HG02642 (cell line): ENCODE measurements around the gene AFAP1.

Source experiments
- ATAC-seq: cut with Tn5 transposase; IDR thresholded peaks from one replicate; pipeline ENCODE4 v1.9.1; 2021; ENCODE audit warnings: mild to moderate bottlenecking; ENCODE audit not compliant: unreplicated experiment, poor library complexity

The AFAP1 gene

DNA sequence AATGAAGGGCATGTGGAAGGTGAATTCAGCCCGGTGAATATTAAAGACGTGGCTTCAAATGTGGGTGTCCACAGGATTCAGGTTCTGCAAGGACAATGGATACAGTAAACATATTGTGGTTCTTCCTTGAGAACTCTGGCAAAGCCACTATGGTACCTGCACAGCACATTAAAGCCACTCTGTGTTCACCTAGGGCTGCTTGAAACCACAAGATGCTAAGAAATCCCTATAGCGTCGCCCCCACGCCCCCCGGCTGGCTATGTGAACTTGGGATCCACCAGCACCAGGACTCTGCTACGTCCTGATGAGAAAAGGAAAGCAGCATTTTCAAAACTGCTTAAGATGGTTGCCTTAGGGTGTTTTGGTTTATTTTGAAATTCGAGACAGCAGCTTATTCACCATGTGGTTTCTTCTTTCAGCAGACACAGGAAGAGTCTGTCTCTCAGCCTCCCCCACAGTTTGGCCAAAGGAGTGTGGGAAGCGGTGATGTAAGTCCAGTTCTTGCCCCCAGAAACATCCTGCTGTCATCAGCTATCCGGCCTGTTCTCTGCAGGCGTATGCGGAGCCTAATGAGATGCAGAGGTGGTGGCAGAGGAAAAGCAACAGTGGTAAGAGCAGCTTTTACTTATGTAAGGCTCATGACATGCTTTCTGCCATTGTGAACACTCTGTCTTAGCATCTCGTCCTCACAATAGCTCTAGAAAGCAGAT, 111.5 kb downstream of the AFAP1 start:
- ATAC-seq, result no peak

- no peak for ATAC-seq
These were observed 112.1 kb downstream of the AFAP1 start for GRCh38 chr4:7827566-7827965.

DNA sequence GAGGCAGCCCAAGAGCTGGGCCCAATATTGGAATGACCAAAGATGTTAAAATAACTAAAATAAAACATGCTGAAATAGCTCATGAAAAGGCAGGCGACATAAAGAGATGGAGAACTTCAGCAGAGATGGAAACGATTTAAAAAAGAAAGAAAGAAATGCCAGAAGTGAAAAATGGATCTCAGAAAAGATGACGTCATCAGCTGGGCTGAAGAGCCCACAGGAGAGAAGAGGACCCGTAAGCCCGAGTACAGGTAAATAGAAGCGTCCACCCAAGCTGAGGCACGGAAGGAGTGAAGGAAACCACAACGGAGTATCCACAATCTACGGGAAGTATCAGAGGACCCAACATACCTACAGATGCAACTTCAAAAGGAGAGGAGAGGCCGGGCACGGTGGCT, 112.8 kb downstream of the AFAP1 start:
- no peak for ATAC-seq

DNA sequence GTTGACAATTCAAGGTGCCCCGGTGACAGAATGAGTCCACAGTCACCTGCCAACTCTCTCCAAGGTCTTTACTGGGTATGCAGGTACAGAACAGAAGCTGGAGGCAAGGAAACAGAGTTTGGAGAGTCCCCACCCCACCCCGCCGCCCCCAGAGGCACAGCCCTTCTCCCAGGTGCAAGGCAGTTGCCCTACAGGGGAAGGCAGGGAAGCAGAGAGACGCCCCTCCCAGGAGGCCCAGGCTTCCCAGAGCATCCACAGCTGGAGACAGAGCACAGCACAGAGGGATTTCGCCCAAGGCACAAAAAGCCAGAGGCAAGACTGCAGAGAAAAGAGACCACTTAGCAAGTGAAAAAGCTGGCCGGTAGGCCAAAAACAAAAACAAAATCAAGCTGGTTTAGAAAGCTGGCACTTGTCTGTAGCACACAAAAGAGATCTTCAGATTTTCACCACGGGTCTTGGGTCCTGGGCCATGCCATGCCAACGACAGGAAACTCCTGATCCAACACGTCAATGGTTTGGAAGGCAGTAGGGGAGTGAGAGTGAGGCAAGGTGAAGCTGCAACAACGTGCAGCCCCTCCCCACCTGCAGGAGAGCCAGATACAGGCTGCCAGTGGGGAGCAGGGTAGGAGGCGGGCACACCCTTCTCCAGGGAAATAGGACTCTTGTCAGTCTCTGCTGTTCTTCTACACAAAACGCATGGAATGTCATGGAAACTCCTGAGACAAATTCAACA, 113.3 kb downstream of the AFAP1 start:
- ATAC-seq, result no peak

DNA sequence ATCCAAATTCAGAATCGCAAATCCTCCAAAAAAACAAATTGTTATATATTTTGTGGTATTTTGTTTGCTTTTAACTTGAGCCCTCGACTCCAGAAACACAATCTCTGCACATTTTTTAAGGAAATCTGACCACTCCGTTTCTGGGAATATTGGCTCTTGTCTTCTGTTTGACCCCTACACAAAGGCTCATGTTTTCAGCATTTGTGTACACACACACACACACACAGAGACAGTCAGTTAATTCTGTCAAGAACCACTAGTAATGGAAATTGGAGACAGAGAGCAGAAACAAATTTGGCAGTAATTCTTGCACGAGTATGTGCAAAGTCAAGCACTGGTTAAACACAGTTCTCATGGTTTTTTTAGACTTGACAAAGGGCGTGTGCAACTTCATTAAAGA, 115.4 kb downstream of the AFAP1 start:
- ATAC-seq, result no peak

DNA sequence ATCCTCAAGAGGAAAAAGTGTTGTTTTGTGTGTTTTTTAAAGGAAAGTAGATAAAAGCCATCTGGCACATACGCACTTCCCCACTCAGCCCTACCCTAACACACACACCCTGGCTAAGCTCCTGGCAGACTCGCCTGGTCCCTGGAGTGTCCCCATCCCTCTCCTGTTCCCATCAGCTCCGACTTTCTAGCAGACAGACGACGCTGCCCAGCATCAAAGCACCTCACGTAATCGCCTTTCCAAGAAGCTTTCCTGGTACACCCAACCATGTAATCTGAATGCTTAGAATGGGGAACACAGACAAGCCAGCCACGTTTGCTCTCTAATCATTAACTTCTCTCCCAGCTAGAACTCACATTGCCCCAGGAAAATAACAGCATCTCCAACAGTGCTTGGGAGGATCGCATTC, 116.2 kb downstream of the AFAP1 start:
- ATAC-seq, result no peak

DNA sequence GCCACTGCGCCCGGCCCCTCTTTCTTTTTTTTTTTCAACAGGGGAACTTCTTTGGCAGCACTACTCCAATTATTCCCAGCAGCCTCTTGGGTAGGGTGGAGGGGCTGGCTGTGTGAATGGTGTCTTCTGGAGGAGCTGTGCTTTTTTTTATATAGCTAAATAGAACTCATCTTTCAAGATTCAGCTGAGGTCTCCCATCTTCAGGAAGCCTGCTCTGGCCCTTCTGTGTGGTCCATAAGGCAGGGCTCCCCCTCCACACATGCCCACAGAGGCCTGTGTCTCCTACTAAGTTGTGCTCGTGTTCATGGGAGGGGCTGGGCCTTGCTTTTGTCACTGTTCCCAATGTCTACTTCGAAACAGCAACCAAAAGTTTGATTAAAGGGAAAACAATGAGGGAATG, 116.8 kb downstream of the AFAP1 start:
- ATAC-seq, result no peak

- no peak for ATAC-seq
These were observed 117.5 kb downstream of the AFAP1 start for GRCh38 chr4:7822137-7822505.

DNA sequence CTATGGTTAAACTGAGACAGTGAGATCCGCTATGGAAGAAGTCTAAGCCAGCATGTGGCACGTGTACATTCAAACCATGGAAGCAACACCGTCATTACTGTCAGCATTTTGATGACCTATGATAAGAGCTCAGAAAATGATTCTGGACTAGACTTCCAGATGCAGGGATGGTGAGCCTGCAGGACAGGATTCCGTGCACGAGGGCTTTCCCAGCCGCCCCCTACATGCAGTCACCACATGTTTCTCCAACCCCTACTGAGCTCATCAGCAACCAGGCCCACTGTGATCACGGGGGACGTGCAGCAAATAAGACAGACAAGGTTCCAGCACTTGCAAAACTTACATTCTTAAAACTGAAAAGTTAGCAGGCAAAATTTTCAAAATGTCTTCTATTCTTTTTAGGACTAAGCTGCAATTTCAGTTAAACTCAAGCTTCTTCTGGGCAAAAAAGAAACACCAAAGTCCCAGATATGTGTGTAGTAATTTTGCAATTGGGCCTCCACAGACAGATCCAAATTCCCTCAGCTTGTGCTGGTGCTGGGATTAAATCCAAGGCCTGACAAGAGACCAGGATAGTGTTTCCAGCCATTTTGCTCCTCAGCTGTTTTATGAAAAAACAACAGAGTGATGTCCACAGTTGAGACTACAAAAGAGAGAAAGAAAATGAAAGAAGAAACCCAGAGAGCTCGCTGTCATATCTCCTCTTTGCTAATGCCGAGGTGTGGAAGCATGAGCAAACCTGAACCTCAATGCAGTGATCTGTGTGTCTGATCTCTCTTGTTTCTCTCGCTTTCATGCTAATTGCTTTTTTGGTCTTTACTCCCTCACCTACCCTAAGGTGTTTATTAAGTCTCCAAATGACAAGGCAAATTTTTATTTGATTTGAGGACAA, 118.2 kb downstream of the AFAP1 start:
- ATAC-seq, result no peak

GRCh38 chr4:7820031-7820818, 119.4 kb downstream of the AFAP1 start:
- ATAC-seq, result no peak

- ATAC-seq, result no peak
These were observed 120.2 kb downstream of the AFAP1 start for GRCh38 chr4:7819446-7819845.

- no peak for ATAC-seq
These were observed 121.2 kb downstream of the AFAP1 start for GRCh38 chr4:7818399-7818911.

GRCh38 chr4:7817877-7818398, 121.7 kb downstream of the AFAP1 start:
- no peak for ATAC-seq

DNA sequence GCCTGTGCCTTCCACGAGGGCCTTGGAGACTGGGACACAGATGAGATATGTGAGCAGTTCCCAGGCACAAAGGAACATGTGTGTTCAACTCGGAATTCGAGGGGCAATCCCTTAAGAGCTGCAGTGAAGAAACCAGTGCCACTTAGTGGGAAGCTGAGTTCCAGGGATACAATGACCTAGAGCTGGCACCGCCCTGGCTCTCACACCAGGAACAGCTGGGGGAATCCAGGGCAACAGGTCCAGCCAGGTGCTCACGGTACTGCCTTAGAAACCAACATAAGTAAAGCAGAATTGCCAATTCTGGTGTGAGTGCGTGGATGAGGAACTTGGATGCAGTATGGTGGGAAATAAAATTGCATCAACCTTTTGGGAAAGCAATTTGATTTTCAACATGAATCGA, 122.9 kb downstream of the AFAP1 start:
- no peak for ATAC-seq

- ATAC-seq, result no peak
These were observed 123.7 kb downstream of the AFAP1 start for GRCh38 chr4:7815981-7816380.

- no peak for ATAC-seq
These were observed 124.1 kb downstream of the AFAP1 start for GRCh38 chr4:7815562-7815961.

DNA sequence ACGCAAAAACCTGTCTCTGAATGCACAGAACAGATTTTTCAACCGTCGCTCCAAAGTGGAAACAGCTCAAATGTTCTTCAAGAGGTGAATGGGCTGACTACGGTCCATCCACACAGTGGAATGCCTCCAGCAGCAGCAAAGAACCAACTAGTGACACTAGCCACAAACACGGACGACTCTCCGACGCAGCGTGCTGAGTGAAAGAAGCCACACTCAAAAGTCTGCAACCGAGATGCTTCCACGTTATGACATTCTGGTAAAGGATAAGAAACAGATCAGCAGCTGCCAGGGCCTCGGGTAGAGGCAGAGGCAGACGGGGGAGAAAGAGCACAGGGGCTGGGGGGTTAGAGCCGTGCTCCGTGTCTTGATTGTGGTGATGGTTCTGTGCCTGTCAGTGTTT, 125.2 kb downstream of the AFAP1 start:
- ATAC-seq, result no peak

GRCh38 chr4:7813674-7814073, 126.0 kb downstream of the AFAP1 start:
- ATAC-seq, result no peak

- ATAC-seq, result no peak
These were observed 126.7 kb downstream of the AFAP1 start for GRCh38 chr4:7812921-7813320.
